Measurements from ENCODE around the gene CARNS1.

The CARNS1 gene

DNA sequence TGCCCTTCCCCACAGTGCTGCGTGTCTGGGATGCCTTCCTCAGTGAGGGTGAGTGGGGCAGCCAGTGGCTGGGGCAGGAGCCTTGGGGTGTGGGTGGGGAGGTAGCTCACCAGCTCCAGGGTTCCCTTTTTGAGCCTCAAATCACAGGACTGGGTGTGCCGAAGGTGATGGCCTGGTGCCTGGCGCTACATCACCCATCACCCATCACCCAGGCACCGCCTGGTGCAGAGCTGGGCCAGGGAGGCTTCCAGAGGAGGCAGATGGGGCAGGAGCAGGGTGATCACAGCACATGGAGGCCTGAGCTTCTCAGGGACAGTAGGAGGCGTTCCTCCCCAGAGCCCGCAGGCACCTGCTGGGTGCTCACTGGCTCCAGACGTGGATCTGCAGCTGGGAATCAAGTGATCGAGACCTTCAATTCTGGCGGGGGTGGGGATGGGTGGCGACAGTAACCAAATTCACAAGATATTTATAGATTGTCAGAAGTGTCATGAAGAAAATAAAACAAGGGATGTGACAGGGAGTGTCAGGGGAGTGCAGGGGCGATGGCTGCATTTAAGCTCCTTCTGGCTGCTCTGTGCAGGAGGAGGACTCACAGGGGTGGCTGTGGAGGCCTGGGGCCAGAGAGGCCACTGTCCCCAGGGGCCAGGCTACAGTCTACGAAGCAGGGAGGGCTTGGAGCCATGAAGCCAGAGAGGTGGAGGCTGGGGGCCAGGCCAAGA is 8.3 kb upstream of the CARNS1 start:
- H3K4me3 ChIP-seq (ENCODE audit: low read depth, low read length): no peak overlapping the region
- TF ChIP-seq, protein P1, sequence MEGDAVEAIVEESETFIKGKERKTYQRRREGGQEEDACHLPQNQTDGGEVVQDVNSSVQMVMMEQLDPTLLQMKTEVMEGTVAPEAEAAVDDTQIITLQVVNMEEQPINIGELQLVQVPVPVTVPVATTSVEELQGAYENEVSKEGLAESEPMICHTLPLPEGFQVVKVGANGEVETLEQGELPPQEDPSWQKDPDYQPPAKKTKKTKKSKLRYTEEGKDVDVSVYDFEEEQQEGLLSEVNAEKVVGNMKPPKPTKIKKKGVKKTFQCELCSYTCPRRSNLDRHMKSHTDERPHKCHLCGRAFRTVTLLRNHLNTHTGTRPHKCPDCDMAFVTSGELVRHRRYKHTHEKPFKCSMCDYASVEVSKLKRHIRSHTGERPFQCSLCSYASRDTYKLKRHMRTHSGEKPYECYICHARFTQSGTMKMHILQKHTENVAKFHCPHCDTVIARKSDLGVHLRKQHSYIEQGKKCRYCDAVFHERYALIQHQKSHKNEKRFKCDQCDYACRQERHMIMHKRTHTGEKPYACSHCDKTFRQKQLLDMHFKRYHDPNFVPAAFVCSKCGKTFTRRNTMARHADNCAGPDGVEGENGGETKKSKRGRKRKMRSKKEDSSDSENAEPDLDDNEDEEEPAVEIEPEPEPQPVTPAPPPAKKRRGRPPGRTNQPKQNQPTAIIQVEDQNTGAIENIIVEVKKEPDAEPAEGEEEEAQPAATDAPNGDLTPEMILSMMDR (IDR thresholded peaks at IDR 0.05; ENCODE audit: insufficient read depth, low read depth, low read length, missing control alignments): no peak
- no peak for DNase-seq (ENCODE audit: low read depth)

DNA sequence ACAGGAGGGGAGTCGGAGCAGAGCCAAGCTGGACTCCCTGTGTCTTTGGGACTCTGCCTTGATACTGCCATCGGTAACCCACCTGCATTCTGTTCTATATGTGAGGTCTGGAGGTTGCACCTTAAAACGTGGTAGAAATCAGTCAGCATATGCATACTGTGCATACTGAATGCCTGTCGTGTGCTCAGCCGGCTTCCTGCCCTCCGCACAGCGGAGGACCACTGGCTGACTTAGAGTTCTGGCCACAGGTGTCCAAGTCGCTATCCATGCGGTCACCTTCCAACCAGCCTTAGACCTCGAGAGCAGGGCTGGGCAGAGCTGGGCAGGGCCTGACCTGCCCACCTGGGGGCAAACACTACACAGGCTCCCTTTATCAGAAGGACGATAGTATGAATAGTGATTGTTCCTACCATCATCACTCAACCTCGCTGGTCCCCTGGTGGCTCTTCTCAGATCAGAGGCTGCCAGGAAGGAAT is 7.8 kb upstream of the CARNS1 start:
- H3K4me3 ChIP-seq (ENCODE audit: low read depth, low read length): no peak overlapping the region

DNA sequence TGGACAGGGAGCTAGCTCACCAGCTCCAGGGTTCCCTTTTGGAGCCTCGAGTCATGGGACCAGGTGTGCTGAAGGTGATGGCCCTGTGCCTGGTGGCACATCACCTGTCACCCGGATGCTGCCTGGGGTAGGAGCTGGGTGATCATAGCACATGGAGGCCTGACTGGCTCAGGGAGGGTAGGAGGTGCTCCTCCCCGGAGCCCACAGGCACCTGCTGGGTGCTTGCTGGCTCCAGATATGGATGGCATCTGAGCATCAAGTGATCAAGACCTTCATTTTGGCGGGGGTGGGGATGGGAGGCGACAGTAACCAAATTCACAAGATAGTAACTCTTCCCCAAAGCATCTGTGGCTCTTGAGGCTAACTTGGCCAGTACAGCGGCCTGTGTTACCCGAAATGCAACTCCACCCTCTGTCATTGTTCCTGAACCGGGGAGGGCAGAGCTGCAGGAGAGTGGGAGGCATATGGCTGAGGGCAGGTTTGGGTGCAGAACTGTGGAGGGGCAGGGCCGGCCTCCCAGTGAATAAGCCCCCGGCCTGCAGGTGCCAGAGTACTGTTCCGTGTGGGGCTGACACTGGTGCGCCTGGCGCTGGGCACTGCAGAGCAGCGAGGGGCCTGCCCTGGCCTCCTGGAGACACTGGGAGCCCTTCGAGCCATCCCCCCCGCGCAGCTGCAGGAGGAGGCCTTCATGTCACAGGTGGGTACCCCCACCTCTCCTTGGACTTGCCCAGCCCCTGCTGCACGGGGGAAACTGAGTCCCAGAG is 6.9 kb upstream of the CARNS1 start:
- H3K4me3 ChIP-seq (ENCODE audit: low read depth, low read length): peak overlapping the region; percentile 54
- no peak for DNase-seq (ENCODE audit: low read depth)
- TF ChIP-seq, protein P1 (IDR thresholded peaks at IDR 0.05; ENCODE audit: insufficient read depth, low read depth, low read length, missing control alignments): no peak

More for the DNA sequence above, 7.8 kb upstream of the CARNS1 start:
- DNase-seq (ENCODE audit: low read depth): no peak
- TF ChIP-seq, protein P1 (IDR thresholded peaks at IDR 0.05; ENCODE audit: insufficient read depth, low read depth, low read length, missing control alignments): no peak

DNA sequence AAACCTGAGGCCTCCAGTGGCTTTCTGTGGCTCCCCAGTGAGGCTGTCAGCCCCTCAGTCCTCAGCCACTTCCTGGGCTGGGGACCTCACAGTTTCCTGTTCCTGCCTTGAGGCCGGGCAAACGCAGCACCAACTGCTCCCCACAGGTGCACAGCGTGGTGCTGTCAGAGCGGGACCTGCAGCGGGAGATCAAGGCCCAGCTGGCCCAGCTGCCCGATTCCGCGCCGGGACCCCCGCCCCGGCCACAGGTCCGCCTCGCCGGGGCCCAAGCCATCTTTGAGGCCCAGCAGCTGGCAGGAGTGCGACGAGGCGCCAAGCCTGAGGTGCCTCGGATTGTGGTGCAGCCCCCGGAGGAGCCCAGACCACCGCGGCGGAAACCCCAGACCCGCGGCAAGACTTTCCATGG is 6.2 kb upstream of the CARNS1 start:
- TF ChIP-seq, protein P1 (IDR thresholded peaks at IDR 0.05; ENCODE audit: insufficient read depth, low read depth, low read length, missing control alignments): no peak
- DNase-seq (ENCODE audit: low read depth): peak; percentile 92
- peak overlapping the region; percentile 54 for H3K4me3 ChIP-seq (ENCODE audit: low read depth, low read length)

DNA sequence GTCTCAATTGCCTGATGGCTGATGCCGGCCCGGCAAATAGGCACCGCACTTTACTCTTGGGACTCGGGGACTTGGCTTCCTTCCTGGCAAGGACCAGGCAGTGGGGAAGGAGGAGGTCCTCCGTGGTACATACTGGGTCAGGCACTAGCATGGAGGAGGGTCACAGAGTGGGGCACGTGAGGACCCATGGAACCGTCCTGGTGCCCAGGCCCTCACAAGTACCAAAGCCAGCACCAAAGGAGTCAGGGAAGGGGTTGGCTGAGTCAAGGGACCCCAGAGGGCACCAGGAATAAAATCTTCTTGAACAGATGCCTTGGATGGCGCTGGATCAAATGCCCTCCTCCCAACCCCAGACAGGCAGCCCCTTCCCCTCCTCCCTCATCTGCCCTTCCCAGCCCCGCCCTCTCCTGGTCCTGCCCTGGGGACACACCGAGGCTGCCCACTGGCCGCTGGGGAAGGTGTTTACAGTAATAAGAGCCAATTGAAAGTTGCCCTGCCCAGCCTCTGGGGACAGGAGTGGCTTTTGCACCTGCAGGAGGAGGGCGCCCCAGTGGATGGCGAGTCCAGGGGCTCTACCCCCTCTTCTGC is 5.6 kb upstream of the CARNS1 start:
- DNase-seq (ENCODE audit: low read depth): peak; percentile 78
- TF ChIP-seq, protein P1 (IDR thresholded peaks at IDR 0.05; ENCODE audit: insufficient read depth, low read depth, low read length, missing control alignments): no peak
- H3K4me3 ChIP-seq (ENCODE audit: low read depth, low read length): peak overlapping the region; percentile 54

DNA sequence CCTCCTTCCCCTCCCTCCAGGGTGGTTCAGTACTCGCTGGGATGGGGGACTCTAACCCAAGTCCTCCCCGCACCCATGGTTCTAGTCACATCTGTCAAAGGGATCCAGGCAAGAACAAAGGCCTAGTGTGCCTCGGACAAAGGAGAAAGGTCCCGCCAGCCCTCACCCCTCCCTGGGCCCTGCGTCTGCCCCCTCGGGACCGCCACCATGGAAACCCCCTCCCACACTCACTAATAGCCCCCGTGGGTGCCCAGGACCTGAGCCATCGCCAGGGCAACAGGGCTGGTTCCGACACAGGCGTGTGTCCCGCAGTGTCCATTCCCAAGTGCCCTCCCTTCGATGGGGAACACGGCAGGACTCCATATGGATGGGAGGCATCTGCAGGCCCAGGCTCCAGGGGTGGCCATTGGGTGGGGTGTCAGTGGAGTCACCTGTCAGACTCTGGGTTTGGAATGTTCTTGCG is 5.1 kb upstream of the CARNS1 start:
- H3K4me3 ChIP-seq (ENCODE audit: low read depth, low read length): no peak overlapping the region
- DNase-seq (ENCODE audit: low read depth): no peak
- TF ChIP-seq, protein P1 (IDR thresholded peaks at IDR 0.05; ENCODE audit: insufficient read depth, low read depth, low read length, missing control alignments): no peak
